IMR-90 (cell line): ENCODE measurements around the gene ANKRD10. TPM values are rescaled to one million over a fixed set of nuclear protein-coding genes. Genes with fewer than 3 reads are reported as not detected.

ENCODE experiments used
- ATAC-seq: fragments of 200-7000 bp; cut with Tn5 transposase; 2 replicates; pipeline ENCODE4 v1.9.1; 2020; ENCODE audit warnings: low read depth, mild to moderate bottlenecking, moderate library complexity
- BruUV-seq: library from RNA; stranded (reverse); fragments of 400-500 nt; replicated peaks from 2 replicates; lab custom pipeline; 2021; lab: Mats Ljungman, UMichigan
- CTCF ChIA-PET: fragments of 300-600 bp; formaldehyde crosslinking; extraction: SDS; loops from one replicate; lab custom pipeline; 2021; ENCODE audit warnings: antibody characterized with exemption; lab: Yijun Ruan, JAX
- POLR2A ChIA-PET: fragments of 300-600 bp; sonication (Branson Sonifier 250); formaldehyde crosslinking; loops from one replicate; lab custom pipeline; 2022; ENCODE audit warnings: antibody characterized with exemption; ENCODE audit not compliant: unreplicated experiment; lab: Charles Lee
- DNase-seq: peaks from one replicate; pipeline ENCODE4 v3.0.0; 2013
- H2AFZ ChIP-seq: replicated peaks from 2 replicates; pipeline ENCODE3; 2013; ENCODE audit warnings: low read length, mild to moderate bottlenecking; ENCODE audit not compliant: poor library complexity
- H2AK5ac ChIP-seq: 2 replicates; pipeline ENCODE4 v1.6.1; 2013; ENCODE audit warnings: low read depth, low read length, inconsistent platforms
- H2AK9ac ChIP-seq: replicated peaks from 2 replicates; pipeline ENCODE3; 2013; ENCODE audit warnings: mild to moderate bottlenecking, low read depth, low read length, moderate library complexity; ENCODE audit not compliant: poor library complexity
- H2BK120ac ChIP-seq: 2 replicates; pipeline ENCODE4 v1.6.1; 2013; ENCODE audit warnings: low read depth, low read length, inconsistent platforms
- H2BK15ac ChIP-seq: 3 replicates; pipeline ENCODE4 v1.6.1; 2013; ENCODE audit warnings: low read depth, low read length, inconsistent platforms
- H2BK20ac ChIP-seq: 2 replicates; pipeline ENCODE4 v1.6.1; 2013; ENCODE audit warnings: low read depth, mild to moderate bottlenecking, inconsistent platforms, low read length, moderate library complexity
- H2BK5ac ChIP-seq: 2 replicates; pipeline ENCODE4 v1.6.1; 2013; ENCODE audit warnings: mild to moderate bottlenecking, low read depth, low read length, inconsistent platforms; ENCODE audit not compliant: poor library complexity, severe bottlenecking
- H3K14ac ChIP-seq: replicated peaks from 2 replicates; pipeline ENCODE4 v1.6.1; 2013; ENCODE audit warnings: low read depth, low read length, inconsistent platforms
- H3K18ac ChIP-seq: 2 replicates; pipeline ENCODE4 v1.6.1; 2013; ENCODE audit warnings: low read depth, low read length, control low read depth
- H3K23ac ChIP-seq: 2 replicates; pipeline ENCODE4 v1.6.1; 2013; ENCODE audit warnings: low read depth, low read length, inconsistent platforms
- H3K27ac ChIP-seq: 2 replicates; pipeline ENCODE4 v1.5.1; 2013; ENCODE audit warnings: mild to moderate bottlenecking, control low read depth, low read length; ENCODE audit not compliant: insufficient read depth
- H3K27me3 ChIP-seq: 2 replicates; pipeline ENCODE4 v1.6.1; 2013; ENCODE audit warnings: low read length; ENCODE audit not compliant: control insufficient read depth, insufficient read depth
- H3K36me3 ChIP-seq: 2 replicates; pipeline ENCODE4 v1.6.1; 2013; ENCODE audit warnings: low read length, mixed read lengths; ENCODE audit not compliant: control insufficient read depth, insufficient read depth
- H3K4ac ChIP-seq: 2 replicates; pipeline ENCODE4 v1.6.1; 2013; ENCODE audit warnings: low read depth, low read length, inconsistent platforms
- H3K4me1 ChIP-seq: 2 replicates; pipeline ENCODE4 v1.6.1; 2013; ENCODE audit warnings: low read length, mixed read lengths; ENCODE audit not compliant: control insufficient read depth, insufficient read depth
- H3K4me2 ChIP-seq: 2 replicates; pipeline ENCODE4 v1.6.1; 2013; ENCODE audit warnings: low read depth, mild to moderate bottlenecking, control low read depth, low read length, moderate library complexity
- H3K4me3 ChIP-seq: 2 replicates; pipeline ENCODE4 v1.5.1; 2013; ENCODE audit warnings: low read depth, mild to moderate bottlenecking, control low read depth, low read length, moderate library complexity; ENCODE audit not compliant: insufficient read depth
- H3K56ac ChIP-seq: 2 replicates; pipeline ENCODE4 v1.6.1; 2013; ENCODE audit warnings: low read length, inconsistent platforms; ENCODE audit not compliant: insufficient read depth; ENCODE audit errors: extremely low read depth
- H3K79me1 ChIP-seq, 2 experiments: 2 replicates each; pipeline ENCODE4 v1.6.1; 2013; ENCODE audit warnings: low read length in 2 of 2, inconsistent platforms in 1 of 2, low read depth in 1 of 2
- H3K9ac ChIP-seq: 2 replicates; pipeline ENCODE4 v1.6.1; 2013; ENCODE audit warnings: low read depth, low read length, control low read depth
- H3K9me1 ChIP-seq: 2 replicates; pipeline ENCODE4 v1.6.1; 2013; ENCODE audit warnings: low read length, inconsistent platforms; ENCODE audit not compliant: insufficient read depth
- H3K9me3 ChIP-seq: 2 replicates; pipeline ENCODE4 v1.6.1; 2013; ENCODE audit warnings: low read length; ENCODE audit not compliant: control insufficient read depth, insufficient read depth
- H4K20me1 ChIP-seq: 2 replicates; pipeline ENCODE4 v1.6.1; 2013; ENCODE audit warnings: low read length, inconsistent platforms; ENCODE audit not compliant: insufficient read depth
- H4K5ac ChIP-seq: 2 replicates; pipeline ENCODE4 v1.6.1; 2013; ENCODE audit warnings: mild to moderate bottlenecking, low read depth, low read length, control low read depth
- H4K8ac ChIP-seq, 2 experiments: 2 replicates each; pipeline ENCODE4 v1.6.1; 2013; ENCODE audit warnings: low read depth in 2 of 2, low read length in 2 of 2, control low read depth in 1 of 2, inconsistent platforms in 1 of 2
- H4K91ac ChIP-seq: 2 replicates; pipeline ENCODE4 v1.6.1; 2013; ENCODE audit warnings: low read depth, low read length, inconsistent platforms; ENCODE audit not compliant: insufficient read depth
- BHLHE40 ChIP-seq: fragments of 150-350 bp; IDR thresholded peaks from 2 replicates; pipeline ENCODE4 v1.6.1; 2016; ENCODE audit warnings: mild to moderate bottlenecking, low read depth, low read length
- CEBPB ChIP-seq: IDR thresholded peaks from 2 replicates; pipeline ENCODE4 v1.6.1; 2012; ENCODE audit warnings: low read depth, low read length, improper control_type of control experiment
- CHD1 ChIP-seq: IDR thresholded peaks from 2 replicates; pipeline ENCODE4 v1.6.1; 2012; ENCODE audit warnings: low read depth, low read length, improper control_type of control experiment
- CTCF ChIP-seq: conservative IDR thresholded peaks from 2 replicates; pipeline ENCODE4 v1.5.1; 2012; ENCODE audit warnings: mild to moderate bottlenecking, low read depth, low read length, improper control_type of control experiment
- ELK1 ChIP-seq: fragments of 150-350 bp; IDR thresholded peaks from 2 replicates; pipeline ENCODE4 v1.6.1; 2016; ENCODE audit warnings: low read depth, mild to moderate bottlenecking, low read length, moderate library complexity, borderline replicate concordance
- FOS ChIP-seq: fragments of 150-350 bp; IDR thresholded peaks from 2 replicates; pipeline ENCODE4 v1.6.1; 2016; ENCODE audit warnings: low read depth, low read length
- MAFK ChIP-seq: IDR thresholded peaks from 2 replicates; pipeline ENCODE4 v1.6.1; 2012; ENCODE audit warnings: low read depth, low read length, improper control_type of control experiment
- MAZ ChIP-seq: IDR thresholded peaks from 2 replicates; pipeline ENCODE4 v1.6.1; 2012; ENCODE audit warnings: low read depth, mild to moderate bottlenecking, low read length, improper control_type of control experiment, moderate library complexity, borderline replicate concordance
- MXI1 ChIP-seq: IDR thresholded peaks from 2 replicates; pipeline ENCODE4 v1.6.1; 2012; ENCODE audit warnings: low read depth, mild to moderate bottlenecking, low read length, moderate library complexity, borderline replicate concordance
- NFE2L2 ChIP-seq: fragments of 150-350 bp; IDR thresholded peaks from 2 replicates; pipeline ENCODE4 v1.6.1; 2016; ENCODE audit warnings: low read depth, mild to moderate bottlenecking, low read length
- POLR2A ChIP-seq: IDR thresholded peaks from 2 replicates; pipeline ENCODE4 v1.6.1; 2012; ENCODE audit warnings: mild to moderate bottlenecking, low read depth, low read length
- RAD21 ChIP-seq: IDR thresholded peaks from 2 replicates; pipeline ENCODE4 v1.6.1; 2012; ENCODE audit warnings: low read length, improper control_type of control experiment
- RCOR1 ChIP-seq: IDR thresholded peaks from 2 replicates; pipeline ENCODE4 v1.6.1; 2012; ENCODE audit warnings: mild to moderate bottlenecking, low read length, improper control_type of control experiment; ENCODE audit not compliant: insufficient replicate concordance
- RFX5 ChIP-seq: IDR thresholded peaks from 2 replicates; pipeline ENCODE4 v1.8.0; 2012; ENCODE audit warnings: low read depth, mild to moderate bottlenecking, low read length, moderate library complexity
- SMC3 ChIP-seq: fragments of 150-350 bp; IDR thresholded peaks from 2 replicates; pipeline ENCODE4 v1.6.1; 2016; ENCODE audit warnings: low read depth, mild to moderate bottlenecking, antibody characterized with exemption, low read length, moderate library complexity
- USF2 ChIP-seq: fragments of 150-350 bp; IDR thresholded peaks from 2 replicates; pipeline ENCODE4 v1.6.1; 2017; ENCODE audit warnings: mild to moderate bottlenecking, antibody characterized with exemption, low read length, low read depth
- WGBS, 2 experiments: methylation state at CpG; one replicate each; pipeline versions ENCODE4 v1.1.5 to v1.1.7; 2013; ENCODE audit warnings: missing lambda C conversion rate in 2 of 2; ENCODE audit not compliant: insufficient read length in 1 of 2; ENCODE audit errors: extremely low coverage in 2 of 2; 5-methylcytosine and 5-hydroxymethylcytosine counted together
- dilution Hi-C: fragments of 300-500 bp; cut with HindIII; formaldehyde crosslinking; loops from one replicate; pipeline ENCODE4 v1.14.3; 2018; ENCODE audit warnings: low sequenced_read_pairs; ENCODE audit not compliant: unreplicated experiment
- in situ Hi-C: fragments of 300-500 bp; cut with MboI; formaldehyde crosslinking; loops from 3 replicates; pipeline ENCODE4 v1.14.3; 2019; ENCODE audit warnings: low sequenced_read_pairs, inconsistent platforms, mixed read lengths
- intact Hi-C: fragments of 100-400 bp; cut with micrococcal nuclease; formaldehyde crosslinking; loops from 2 replicates; pipeline ENCODE4 v1.10.0; 2022
- polyA plus RNA-seq, 3 experiments: library from polyadenylated mRNA; depleted of rRNA; stranded (reverse); fragments of >200 nt; gene quantifications; 2 replicates each; pipeline ENCODE4 v1.2.3, GENCODE V29; 2012; ENCODE audit warnings: low replicate concordance in 1 of 3
- total RNA-seq: library from RNA; depleted of rRNA; stranded (reverse); fragments of >200 nt; gene quantifications from 2 replicates; pipeline ENCODE4 v1.2.3, GENCODE V29; 2012

The ANKRD10 gene
- total and polyA plus RNA-seq, 2 of the 4 experiments (the other 2 are of a cell fraction) = 18.3 to 31.1 TPM

- Histone ChIP-seq H3K4me2 (no peak overlapping the region), H3K9ac (no peak overlapping the region), H2BK5ac (no peak overlapping the region), H3K18ac (no peak overlapping the region), H2BK20ac (no peak overlapping the region), H4K5ac (no peak overlapping the region), H3K27me3 (peaks cover 49% of the 10 kb centered on the region), H2BK15ac (no peak overlapping the region), H3K9me3 (peaks cover 4% of the 10 kb centered on the region), H3K56ac (no peak overlapping the region), H3K79me1 (no peaks in the 10 kb centered on the region), H3K36me3 (no peaks in the 10 kb centered on the region), H2BK120ac (no peak overlapping the region), H3K4me1 (no peaks in the 10 kb centered on the region), H4K8ac (no peak overlapping the region), H3K23ac (no peak overlapping the region), H3K14ac (no peak overlapping the region), H4K20me1 (no peaks in the 10 kb centered on the region), H2AK5ac (no peak overlapping the region), H4K91ac (no peak overlapping the region), H2AK9ac (no peak overlapping the region), H3K4me3 (no peak overlapping the region), H2AFZ (no peak overlapping the region), H3K27ac (no peak overlapping the region), H3K9me1 (no peaks in the 10 kb centered on the region), H3K4ac (no peak overlapping the region)
- POLR2A ChIA-PET = no interaction called here
- WGBS, 2 experiments = 100% methylated on average over 1 of the region's 2 CpGs; no CpG with 5 or more reads in 1 of the 2 experiments
- intact Hi-C loops = no loop called here
- TF ChIP-seq BHLHE40 = no peak
- no peak for TF ChIP-seq MAZ
- TF ChIP-seq CTCF = no peak
- TF ChIP-seq MXI1 = no peak
- no peak for TF ChIP-seq CEBPB
- TF ChIP-seq RFX5 = no peak
- no peak for TF ChIP-seq SMC3
- no peak for TF ChIP-seq MAFK
- no peak for TF ChIP-seq CHD1
- TF ChIP-seq USF2 = no peak
- no peak for TF ChIP-seq POLR2A
- TF ChIP-seq FOS = no peak
- TF ChIP-seq ELK1 = no peak
- no peak for TF ChIP-seq RCOR1
- no peak for TF ChIP-seq RAD21
- TF ChIP-seq NFE2L2 = no peak
- DNase-seq (no peak), ATAC-seq (no peak)
- CTCF ChIA-PET = no interaction called here
- dilution Hi-C loops = no loop called here
- in situ Hi-C loops = no loop called here
- no TSS peak for BruUV-seq
Measured at GRCh38 chr13:110836605-110836903, 78.3 kb downstream of the ANKRD10 start.
